ENCODE data around the gene CASP1.

CASP1 gene

GRCh38 chr11:104979839-104980238 is 55.1 kb downstream of the CASP1 start:
- no peak for DNase-seq
